ENCODE results near the gene SLC31A1. TPM values are rescaled to one million over a fixed set of nuclear protein-coding genes. Genes with fewer than 3 reads are reported as not detected.
"Not testable (repeated sequence)": the region's sequence is repeated elsewhere in the genome, so short reads cannot be mapped to it uniquely, and the experiment has no call there.

Gene SLC31A1
- total RNA-seq, 1 donor from 2014 or later = 9.6 TPM

- intact Hi-C loops (cut with DNase I) = no loop called here
Measured at GRCh38 chr9:113254991-113255390, 33.6 kb downstream of the SLC31A1 start.

GRCh38 chr9:113255438-113255837, 34.1 kb downstream of the SLC31A1 start:
- no peak for DNase-seq (ENCODE audit: low spot score)
- intact Hi-C loops (cut with DNase I) = no loop called here

More at GRCh38 chr9:113254991-113255390, 33.6 kb downstream of the SLC31A1 start:
- DNase-seq (ENCODE audit: low spot score) = no peak

- intact Hi-C loops (cut with DNase I) = no loop called here
- DNase-seq (ENCODE audit: low spot score) = no peak
Measured at GRCh38 chr9:113257863-113258262, 36.5 kb downstream of the SLC31A1 start.

GRCh38 chr9:113258282-113258681, 36.9 kb downstream of the SLC31A1 start:
- DNase-seq (ENCODE audit: low spot score) = no peak
- intact Hi-C loops (cut with DNase I) = no loop called here

GRCh38 chr9:113261917-113262671, 40.8 kb downstream of the SLC31A1 start:
- DNase-seq (ENCODE audit: low spot score) = no peak
- intact Hi-C loops (cut with DNase I) = no loop called here

- no peak for DNase-seq (ENCODE audit: low spot score)
- intact Hi-C loops (cut with DNase I) = no loop called here
Measured at GRCh38 chr9:113266174-113266573, 44.8 kb downstream of the SLC31A1 start.

- intact Hi-C loops (cut with DNase I) = no loop called here
- no peak for DNase-seq (ENCODE audit: low spot score)
Measured at GRCh38 chr9:113267911-113268566, 46.7 kb downstream of the SLC31A1 start.

- intact Hi-C loops (cut with DNase I) = no loop called here
- no peak for DNase-seq (ENCODE audit: low spot score)
Measured at GRCh38 chr9:113269355-113269754, 48.0 kb downstream of the SLC31A1 start.

GRCh38 chr9:113269871-113270270, 48.5 kb downstream of the SLC31A1 start:
- DNase-seq (ENCODE audit: low spot score) = no peak
- intact Hi-C loops (cut with DNase I) = loop anchor here (10.0 kb wide), 1 partner anchor 315 kb away; no protein-coding TSS in a partner anchor

- intact Hi-C loops (cut with DNase I) = loop anchor here (1.0 to 10.0 kb wide), 5 partner anchors 54 to 384 kb away; partner anchors contain the start of genes C9orf43, FKBP15, POLE3 and SLC31A1
Measured at GRCh38 chr9:113274474-113275156, 53.3 kb downstream of the SLC31A1 start.

GRCh38 chr9:113275157-113276131, 54.1 kb downstream of the SLC31A1 start, which contains the start of the genes CDC26 and PRPF4:
TSS of gene CDC26 (minus strand) at chr9:113275572. CDS start at chr9:113272507, 3,065 bp downstream.
TSS of gene PRPF4 (plus strand) at chr9:113275658. CDS start at chr9:113275744, 86 bp downstream.
- peak; percentile 99 for DNase-seq (ENCODE audit: low spot score)
- intact Hi-C loops (cut with DNase I) = loop anchor here (1.0 to 10.0 kb wide), 5 partner anchors 55 to 383 kb away; partner anchors contain the start of genes C9orf43, FKBP15, POLE3 and SLC31A1

More at GRCh38 chr9:113274474-113275156, 53.3 kb downstream of the SLC31A1 start:
- DNase-seq (ENCODE audit: low spot score) = no peak

GRCh38 chr9:113278840-113279239, 57.5 kb downstream of the SLC31A1 start:
- intact Hi-C loops (cut with DNase I) = loop anchor here (10.0 kb wide), 1 partner anchor 306 kb away; no protein-coding TSS in a partner anchor

GRCh38 chr9:113281356-113281755, 60.0 kb downstream of the SLC31A1 start:
- intact Hi-C loops (cut with DNase I) = no loop called here
- no peak for DNase-seq (ENCODE audit: low spot score)

More at GRCh38 chr9:113278840-113279239, 57.5 kb downstream of the SLC31A1 start:
- DNase-seq (ENCODE audit: low spot score) = no peak

GRCh38 chr9:113289091-113289490, 67.7 kb downstream of the SLC31A1 start:
- no peak for DNase-seq (ENCODE audit: low spot score)
- intact Hi-C loops (cut with DNase I) = no loop called here

- DNase-seq (ENCODE audit: low spot score) = no peak
- intact Hi-C loops (cut with DNase I) = no loop called here
Measured at GRCh38 chr9:113290052-113290607, 68.8 kb downstream of the SLC31A1 start.

- intact Hi-C loops (cut with DNase I) = no loop called here
Measured at GRCh38 chr9:113293285-113293878, 72.0 kb downstream of the SLC31A1 start.

GRCh38 chr9:113296247-113296646, 74.9 kb downstream of the SLC31A1 start:
- intact Hi-C loops (cut with DNase I); DNase-seq (ENCODE audit: low spot score): not testable (repeated sequence)

More at GRCh38 chr9:113293285-113293878, 72.0 kb downstream of the SLC31A1 start:
- DNase-seq (ENCODE audit: low spot score) = no peak

Data from cardiac septum (tissue), 1 donor.